Measurements from ENCODE around the gene SH3RF3.
A peak's percentile ranks its signal among the peaks of the same experiment; 100 is the strongest.
"Not testable (repeated sequence)": the region's sequence is repeated elsewhere in the genome, so short reads cannot be mapped to it uniquely, and the experiment has no call there.

SH3RF3 gene
- 1.9 to 60.5 (median 31.6) reads per million in 17 experiments for total RNA-seq

- DNase-seq = peak; percentile 68 to 88 (median 83)
Observed at GRCh38 chr2:109128616-109129355, at the start of gene SH3RF3. SH3RF3 (plus strand) TSS chr2:109129205.

GRCh38 chr2:109079590-109079989 is 49.4 kb upstream of the SH3RF3 start:
- no peak for DNase-seq

GRCh38 chr2:109080109-109080508 is 48.9 kb upstream of the SH3RF3 start:
- DNase-seq = no peak

GRCh38 chr2:109080757-109081156 is 48.2 kb upstream of the SH3RF3 start:
- no peak for DNase-seq

GRCh38 chr2:109081374-109081773 is 47.6 kb upstream of the SH3RF3 start:
- no peak for DNase-seq

GRCh38 chr2:109083771-109084170 is 45.2 kb upstream of the SH3RF3 start:
- DNase-seq = no peak

GRCh38 chr2:109084341-109084740 is 44.7 kb upstream of the SH3RF3 start:
- DNase-seq = no peak

GRCh38 chr2:109085912-109086742 is 42.9 kb upstream of the SH3RF3 start:
- DNase-seq = no peak

- DNase-seq = no peak
Observed at GRCh38 chr2:109086743-109087020, 42.3 kb upstream of the SH3RF3 start.

GRCh38 chr2:109087055-109087663 is 41.8 kb upstream of the SH3RF3 start:
- no peak for DNase-seq

- no peak for DNase-seq
Observed at GRCh38 chr2:109089602-109090300, 39.3 kb upstream of the SH3RF3 start.

- DNase-seq = no peak
Observed at GRCh38 chr2:109091526-109091925, 37.5 kb upstream of the SH3RF3 start.

- DNase-seq = no peak
Observed at GRCh38 chr2:109094144-109094543, 34.9 kb upstream of the SH3RF3 start.

GRCh38 chr2:109098251-109098920 is 30.6 kb upstream of the SH3RF3 start:
- DNase-seq = no peak

GRCh38 chr2:109098921-109099273 is 30.1 kb upstream of the SH3RF3 start:
- DNase-seq = no peak

- DNase-seq = peak in 1 of 4 experiments; percentile 9
Observed at GRCh38 chr2:109102588-109103233, 26.3 kb upstream of the SH3RF3 start.

GRCh38 chr2:109105113-109105512 is 23.9 kb upstream of the SH3RF3 start:
- DNase-seq = no peak

GRCh38 chr2:109108740-109109139 is 20.3 kb upstream of the SH3RF3 start:
- no peak for DNase-seq

- no peak for DNase-seq
Observed at GRCh38 chr2:109109342-109109741, 19.7 kb upstream of the SH3RF3 start.

GRCh38 chr2:109110170-109110569 is 18.8 kb upstream of the SH3RF3 start:
- DNase-seq = no peak

GRCh38 chr2:109117181-109117580 is 11.8 kb upstream of the SH3RF3 start:
- DNase-seq = not testable (repeated sequence)

- DNase-seq = no peak
Observed at GRCh38 chr2:109117780-109118179, 11.2 kb upstream of the SH3RF3 start.
